Keratinocyte (primary cell): ENCODE data around the gene UBAC2. TPM values are rescaled to one million over a fixed set of nuclear protein-coding genes. Genes with fewer than 3 reads are reported as not detected.

Source experiments
- DNase-seq: peaks from one replicate; pipeline ENCODE4 v3.0.0-alpha.2; 2011; ENCODE audit warnings: low read depth, missing footprints, low spot score
- FAIRE-seq: peaks from 2 replicates; lab custom pipeline; 2011; peaks lifted over from hg19 to GRCh38; lab: Jason Lieb, UNC
- H2AFZ ChIP-seq: 2 replicates; pipeline ENCODE4 v1.6.0; 2012; ENCODE audit warnings: low read length, control low read depth, inconsistent platforms; ENCODE audit not compliant: control insufficient read depth
- H3K27ac ChIP-seq: 2 replicates; pipeline ENCODE4 v1.5.1; 2011; ENCODE audit warnings: low read length; ENCODE audit not compliant: control insufficient read depth, insufficient read depth
- H3K27me3 ChIP-seq: 3 replicates; pipeline ENCODE4 v1.6.0; 2011; ENCODE audit warnings: low read length; ENCODE audit not compliant: control insufficient read depth, insufficient read depth; ENCODE audit errors: extremely low read depth
- H3K36me3 ChIP-seq, 2 experiments: 2 replicates in 1 of 2; 3 replicates in 1 of 2; pipeline ENCODE4 v1.5.1; 2011; ENCODE audit warnings: low read length in 2 of 2, mild to moderate bottlenecking in 1 of 2; ENCODE audit not compliant: control insufficient read depth in 2 of 2, insufficient read depth in 2 of 2; ENCODE audit errors: extremely low read depth in 1 of 2
- H3K4me1 ChIP-seq: 3 replicates; pipeline ENCODE4 v1.5.1; 2011; ENCODE audit warnings: low read length; ENCODE audit not compliant: control insufficient read depth, insufficient read depth; ENCODE audit errors: extremely low read depth
- H3K4me2 ChIP-seq: 3 replicates; pipeline ENCODE4 v1.6.0; 2011; ENCODE audit warnings: low read depth, low read length; ENCODE audit not compliant: control insufficient read depth, insufficient read depth; ENCODE audit errors: extremely low read depth
- H3K4me3 ChIP-seq, 3 experiments: fragments of 200-600 bp in 1 of 3; sonication (generic) in 1 of 3; 2 replicates in 2 of 3; 3 replicates in 1 of 3; pipeline ENCODE4 v1.5.1; 2011 to 2016; ENCODE audit warnings: low read length in 3 of 3, mild to moderate bottlenecking in 3 of 3, control low read depth in 2 of 3, inconsistent platforms in 1 of 3, low read depth in 1 of 3, mixed read lengths in 1 of 3, mixed run types in 1 of 3, moderate library complexity in 1 of 3; ENCODE audit not compliant: control insufficient read depth in 2 of 3, insufficient read depth in 2 of 3; ENCODE audit errors: extremely low read depth in 1 of 3
- H3K79me2 ChIP-seq: 2 replicates; pipeline ENCODE4 v1.6.0; 2012; ENCODE audit warnings: low read length; ENCODE audit not compliant: control insufficient read depth, insufficient read depth
- H3K9ac ChIP-seq: 3 replicates; pipeline ENCODE4 v1.6.0; 2011; ENCODE audit warnings: low read length; ENCODE audit not compliant: control insufficient read depth, insufficient read depth; ENCODE audit errors: extremely low read depth
- H3K9me1 ChIP-seq: 3 replicates; pipeline ENCODE4 v1.6.0; 2011; ENCODE audit warnings: low read length; ENCODE audit not compliant: control insufficient read depth, insufficient read depth; ENCODE audit errors: extremely low read depth
- H3K9me3 ChIP-seq: 2 replicates; pipeline ENCODE4 v1.5.1; 2012; ENCODE audit warnings: low read depth, low read length; ENCODE audit not compliant: control insufficient read depth
- H4K20me1 ChIP-seq: 3 replicates; pipeline ENCODE4 v1.6.0; 2011; ENCODE audit warnings: low read length; ENCODE audit not compliant: control insufficient read depth, insufficient read depth; ENCODE audit errors: extremely low read depth
- EZH2 ChIP-seq: IDR thresholded peaks from one replicate; pipeline ENCODE4 v1.6.1; 2012; ENCODE audit warnings: inconsistent platforms, mild to moderate bottlenecking, low read length, moderate library complexity
- dilution Hi-C: fragments of 300-500 bp; cut with MboI; formaldehyde crosslinking; loops from one replicate; pipeline ENCODE4 v1.7.0; 2020; ENCODE audit warnings: low sequenced_read_pairs; ENCODE audit not compliant: extremely low pct_ligation_motif_present
- polyA plus RNA-seq, 5 experiments: library from polyadenylated mRNA; depleted of rRNA in 3 of 5; stranded (reverse) in 3 of 5; stranded (forward) in 1 of 5; unstranded in 1 of 5; fragments of >200 nt; gene quantifications; 1 replicate in 1 of 5; 2 replicates in 3 of 5; 3 replicates in 1 of 5; pipeline versions ENCODE4 v1.2.1 to v1.2.3, GENCODE V29; 2011 to 2012; ENCODE audit warnings: missing spikeins in 2 of 5, low read depth in 1 of 5, low replicate concordance in 1 of 5
- TF ChIP-seq, protein P1 (sequence below), 3 experiments: IDR thresholded peaks in 1 of 3; conservative IDR thresholded peaks in 1 of 3; optimal IDR thresholded peaks in 1 of 3; 2 replicates in 2 of 3; 3 replicates in 1 of 3; pipeline versions ENCODE3 to v1.5.1; 2011; ENCODE audit warnings: low read length in 3 of 3, mild to moderate bottlenecking in 3 of 3, moderate library complexity in 2 of 3, control low read depth in 1 of 3, inconsistent platforms in 1 of 3; ENCODE audit not compliant: insufficient read depth in 2 of 3; ENCODE audit errors: extremely low read depth in 1 of 3

The UBAC2 gene
- polyA plus RNA-seq, 1 donor (not counting 4 experiments of a cell fraction or from before 2014, with no cell fraction given), result 104 TPM

DNA sequence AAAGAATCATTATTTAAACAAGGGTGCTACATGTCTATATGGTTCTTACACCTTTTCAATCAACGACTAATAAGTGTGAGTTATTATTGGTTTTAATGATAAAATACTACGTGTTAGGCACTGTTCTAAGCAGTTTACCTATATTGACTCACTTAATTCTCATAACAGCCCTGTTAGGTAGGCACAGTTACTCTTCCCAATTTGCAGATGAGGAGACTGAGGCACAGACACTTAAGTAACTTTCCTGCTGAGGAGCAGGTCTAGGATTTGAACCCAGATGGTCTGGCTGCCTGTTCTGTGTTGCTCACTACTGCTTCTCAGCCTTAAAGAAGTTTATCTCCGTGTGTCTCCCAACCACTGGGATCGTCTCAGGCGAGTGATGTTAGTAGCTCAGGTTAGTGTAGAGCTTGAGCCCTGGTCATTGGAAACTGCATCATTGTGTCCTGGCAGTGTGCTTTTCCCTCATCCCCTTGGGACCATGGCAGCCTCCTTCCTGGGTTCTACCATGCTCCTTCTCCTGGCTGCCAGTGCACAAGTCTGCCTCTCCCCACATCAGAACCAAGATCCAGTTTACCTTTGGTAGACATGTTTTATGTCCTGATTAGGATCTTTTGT lies 10.9 kb downstream of the UBAC2 start:
- Histone ChIP-seq H3K4me2 (no peak overlapping the region), H3K79me2 (peaks cover 65% of the 10 kb centered on the region), H3K36me3 (peaks cover 0 to 5% of the 10 kb centered on the region in 2 experiments), H3K9ac (no peak overlapping the region), H3K9me3 (no peaks in the 10 kb centered on the region), H4K20me1 (peaks cover 3% of the 10 kb centered on the region), H2AFZ (no peak overlapping the region), H3K4me1 (peaks cover 22% of the 10 kb centered on the region), H3K4me3 (no peak overlapping the region), H3K27me3 (no peaks in the 10 kb centered on the region), H3K27ac (no peak overlapping the region), H3K9me1 (no peaks in the 10 kb centered on the region)
- TF ChIP-seq, protein P1, sequence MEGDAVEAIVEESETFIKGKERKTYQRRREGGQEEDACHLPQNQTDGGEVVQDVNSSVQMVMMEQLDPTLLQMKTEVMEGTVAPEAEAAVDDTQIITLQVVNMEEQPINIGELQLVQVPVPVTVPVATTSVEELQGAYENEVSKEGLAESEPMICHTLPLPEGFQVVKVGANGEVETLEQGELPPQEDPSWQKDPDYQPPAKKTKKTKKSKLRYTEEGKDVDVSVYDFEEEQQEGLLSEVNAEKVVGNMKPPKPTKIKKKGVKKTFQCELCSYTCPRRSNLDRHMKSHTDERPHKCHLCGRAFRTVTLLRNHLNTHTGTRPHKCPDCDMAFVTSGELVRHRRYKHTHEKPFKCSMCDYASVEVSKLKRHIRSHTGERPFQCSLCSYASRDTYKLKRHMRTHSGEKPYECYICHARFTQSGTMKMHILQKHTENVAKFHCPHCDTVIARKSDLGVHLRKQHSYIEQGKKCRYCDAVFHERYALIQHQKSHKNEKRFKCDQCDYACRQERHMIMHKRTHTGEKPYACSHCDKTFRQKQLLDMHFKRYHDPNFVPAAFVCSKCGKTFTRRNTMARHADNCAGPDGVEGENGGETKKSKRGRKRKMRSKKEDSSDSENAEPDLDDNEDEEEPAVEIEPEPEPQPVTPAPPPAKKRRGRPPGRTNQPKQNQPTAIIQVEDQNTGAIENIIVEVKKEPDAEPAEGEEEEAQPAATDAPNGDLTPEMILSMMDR (optimal IDR thresholded peaks at IDR 0.05 in 1 of 3, IDR thresholded peaks at IDR 0.05 in 1 of 3, conservative IDR thresholded peaks at IDR 0.05 in 1 of 3; ENCODE audit: extremely low read depth in 1 of 3, insufficient read depth in 2 of 3, low read length in 3 of 3), result no peak
- no peak for TF ChIP-seq EZH2
- FAIRE-seq (no peak), DNase-seq (no peak)
- dilution Hi-C loops, result no loop called here

DNA sequence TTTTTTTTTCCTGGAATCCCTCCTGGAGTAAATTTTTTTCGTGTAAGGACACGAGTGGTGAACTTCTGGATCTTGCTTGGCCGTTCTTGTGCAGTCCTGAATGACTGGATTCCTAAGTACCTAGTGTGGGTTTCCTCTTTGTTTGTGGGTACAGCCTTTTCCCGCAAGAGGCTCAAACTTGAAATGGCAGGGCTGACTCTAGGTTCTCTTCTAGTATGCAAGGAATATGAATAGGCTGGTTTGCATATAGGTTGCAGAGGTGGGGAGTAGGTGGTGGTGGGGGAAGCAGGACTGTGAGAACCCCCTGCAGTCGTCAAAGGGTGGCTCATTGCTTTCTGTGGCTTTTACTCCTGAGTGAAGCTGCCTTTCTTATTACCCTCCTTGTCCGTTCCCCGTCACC lies 13.6 kb downstream of the UBAC2 start:
- dilution Hi-C loops, result no loop called here
- DNase-seq, result no peak
- H3K27me3 ChIP-seq, result no peaks in the 10 kb centered on the region

More for the DNA sequence above, 13.6 kb downstream of the UBAC2 start:
- Histone ChIP-seq H3K9ac (no peak overlapping the region), H3K9me1 (no peaks in the 10 kb centered on the region), H2AFZ (no peak overlapping the region), H3K4me2 (peak overlapping the region; percentile 84), H4K20me1 (no peaks in the 10 kb centered on the region), H3K27ac (peak overlapping the region; percentile 19), H3K4me1 (peaks cover 43% of the 10 kb centered on the region), H3K36me3 (peaks cover 0 to 3% of the 10 kb centered on the region in 2 experiments), H3K9me3 (no peaks in the 10 kb centered on the region), H3K4me3 (peak overlapping the region in 1 of 3 experiments; percentile 8), H3K79me2 (peaks cover 66% of the 10 kb centered on the region)
- no peak for TF ChIP-seq EZH2
- TF ChIP-seq, protein P1 (optimal IDR thresholded peaks at IDR 0.05 in 1 of 3, IDR thresholded peaks at IDR 0.05 in 1 of 3, conservative IDR thresholded peaks at IDR 0.05 in 1 of 3; ENCODE audit: extremely low read depth in 1 of 3, insufficient read depth in 2 of 3, low read length in 3 of 3), result no peak
- peak; percentile 80 for FAIRE-seq
